Activated CD4-positive, alpha-beta T cell treated with anti-CD3 and anti-CD28 coated beads, Interleukin-2, amount 50 U/mL, for 16 hours (primary cell): Measurements from ENCODE around the gene SLFN14.
"Not testable (repeated sequence)": the region's sequence is repeated elsewhere in the genome, so short reads cannot be mapped to it uniquely, and the experiment has no call there.

Source experiments
- DNase-seq: peaks from one replicate; pipeline ENCODE4 v3.0.0-alpha.2; 2020

The SLFN14 gene

DNA sequence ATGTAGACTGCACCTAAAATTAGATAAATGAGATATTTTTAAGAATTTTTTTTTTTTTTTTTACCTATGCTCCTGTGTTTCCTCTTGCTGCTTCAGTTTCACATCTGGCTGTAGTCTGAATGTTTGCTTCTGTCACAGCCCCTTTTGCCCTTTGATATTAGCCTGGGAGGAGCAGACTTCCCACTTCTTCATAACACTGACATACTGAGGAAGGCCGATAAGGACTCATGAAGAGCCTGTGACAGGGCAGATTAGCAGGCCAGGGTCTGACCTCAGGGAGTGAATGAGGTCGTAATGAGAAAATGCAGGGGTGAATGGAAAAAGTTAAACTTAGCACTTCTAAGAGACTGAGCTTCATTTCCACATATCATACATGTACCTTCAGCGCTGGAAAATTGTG, at the start of gene SLFN14:
SLFN14 (minus strand) TSS at position 117 of the 400 bp plus-strand sequence. CDS start 2,757 bp downstream, outside the sequence.
- DNase-seq = no peak

GRCh38 chr17:35609831-35610230, 49.2 kb upstream of the SLFN14 start:
- no peak for DNase-seq

GRCh38 chr17:35607239-35607847, 46.7 kb upstream of the SLFN14 start:
- DNase-seq = no peak

DNA sequence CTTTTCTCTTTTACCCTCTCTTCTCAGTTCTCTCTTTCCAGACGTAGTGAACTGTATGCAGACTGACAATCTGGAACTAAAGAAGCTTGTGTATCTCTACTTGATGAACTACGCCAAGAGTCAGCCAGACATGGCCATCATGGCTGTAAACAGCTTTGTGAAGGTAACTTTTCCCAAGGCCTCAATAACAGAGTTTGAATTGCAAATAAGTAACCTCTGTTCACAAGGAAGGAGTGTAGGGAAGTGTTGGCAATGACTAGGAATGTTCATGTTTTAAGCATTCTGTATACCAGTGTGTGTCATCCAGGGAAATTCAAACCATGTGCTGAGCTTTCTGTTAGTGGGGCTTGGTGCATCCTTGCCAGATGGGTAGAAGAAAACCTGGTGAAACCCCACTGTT, 45.1 kb upstream of the SLFN14 start:
- DNase-seq = no peak

DNA sequence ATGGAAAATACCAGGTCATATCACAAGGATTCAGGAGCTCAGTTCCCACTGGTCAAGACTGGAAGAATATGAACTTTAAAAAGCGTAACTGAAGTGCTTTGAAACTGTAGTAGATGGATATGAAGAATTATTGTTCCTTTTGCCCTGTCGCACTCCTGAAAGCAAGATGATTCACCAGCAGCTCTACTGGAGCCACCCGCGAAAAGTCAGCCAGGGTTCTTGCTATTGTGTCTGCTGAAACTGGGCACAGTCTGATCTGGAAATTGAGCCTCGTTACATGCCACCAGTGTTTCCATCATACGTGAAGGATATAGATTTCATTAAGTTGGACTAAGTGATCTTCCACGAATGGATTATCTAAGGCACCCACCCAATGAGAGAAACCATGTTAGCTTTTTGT, 43.1 kb upstream of the SLFN14 start:
- no peak for DNase-seq

DNA sequence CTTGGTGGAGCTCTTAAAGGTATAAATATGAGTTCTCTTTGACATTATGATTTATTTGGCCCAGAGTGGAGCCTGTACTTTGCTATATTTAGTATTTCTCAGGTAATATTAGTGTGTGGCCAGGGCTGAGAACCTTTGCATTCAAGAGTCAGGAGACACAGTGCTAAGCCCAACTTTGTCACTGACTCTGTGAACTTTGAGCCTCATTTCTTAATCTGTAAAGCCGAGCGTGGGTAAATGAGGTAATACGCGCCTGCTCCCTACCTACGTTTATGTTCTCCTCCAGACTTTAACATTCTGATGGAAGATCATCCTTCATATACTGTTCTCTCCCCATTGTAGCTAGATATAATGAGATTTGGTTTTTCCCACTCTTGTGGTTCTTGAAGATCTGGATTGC, 37.0 kb upstream of the SLFN14 start:
- no peak for DNase-seq

GRCh38 chr17:35596530-35597233, 36.1 kb upstream of the SLFN14 start:
- DNase-seq = no peak

DNA sequence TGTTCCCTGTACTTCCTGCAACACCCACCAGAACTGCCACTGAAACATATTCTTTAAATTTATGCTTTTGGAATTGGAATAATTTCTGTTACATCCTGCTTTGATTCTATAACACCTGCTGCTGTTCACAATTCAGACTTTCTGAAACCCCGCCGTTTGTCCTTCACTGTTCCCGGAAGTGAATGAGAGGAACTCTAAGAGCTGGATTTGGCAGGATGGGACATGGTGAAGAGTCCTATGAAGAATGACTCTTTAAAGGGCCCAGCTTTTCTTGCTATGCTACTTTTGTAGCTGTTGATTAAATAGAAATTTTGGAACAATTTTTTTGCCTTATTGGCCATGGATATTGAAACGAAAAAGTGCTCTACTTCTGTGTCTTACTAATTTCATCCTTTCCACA, 35.5 kb upstream of the SLFN14 start:
- DNase-seq = no peak

DNA sequence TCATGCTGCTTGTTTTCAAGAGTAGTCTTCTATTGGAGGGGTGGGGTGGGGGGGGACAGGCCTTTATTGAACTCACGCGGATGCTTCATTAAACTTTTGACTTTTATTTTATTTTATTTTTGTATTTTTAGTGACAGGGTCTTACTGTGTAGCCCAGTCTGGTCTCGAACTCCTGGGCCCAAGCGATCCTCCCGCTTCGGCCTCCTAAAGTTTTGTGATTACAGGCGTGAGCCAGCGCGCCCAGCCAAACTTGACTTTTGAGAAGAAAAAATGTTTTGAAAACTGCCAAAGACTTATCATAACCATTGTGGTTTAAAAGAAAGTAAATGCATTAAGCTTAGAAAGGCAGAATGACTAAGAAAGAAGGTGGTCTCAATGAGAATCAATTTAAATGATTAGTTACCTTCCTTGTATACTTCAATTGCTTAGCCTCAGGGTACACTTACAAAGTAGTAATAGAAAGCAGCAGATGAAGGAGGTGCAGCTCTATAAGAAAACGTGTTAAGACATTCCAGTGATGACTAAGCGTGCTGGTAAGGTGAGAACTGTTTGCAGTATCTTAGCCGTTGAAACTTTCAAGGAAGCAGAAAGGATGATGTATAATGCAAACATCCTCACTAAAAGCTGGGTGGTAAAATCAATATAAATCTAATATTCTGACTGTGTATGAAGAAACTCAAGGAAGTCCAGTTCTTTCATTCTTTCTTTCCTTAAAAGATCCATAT, 27.7 kb upstream of the SLFN14 start:
- DNase-seq = peak; percentile 82

GRCh38 chr17:35587074-35587961, 26.7 kb upstream of the SLFN14 start, which contains the start of gene AP2B1:
TSS of gene AP2B1 (plus strand) at chr17:35587322. CDS start at chr17:35594031, 6,709 bp downstream.
- peak; percentile 98 for DNase-seq

- no peak for DNase-seq
These were observed 26.0 kb upstream of the SLFN14 start for GRCh38 chr17:35586569-35587073.

DNA sequence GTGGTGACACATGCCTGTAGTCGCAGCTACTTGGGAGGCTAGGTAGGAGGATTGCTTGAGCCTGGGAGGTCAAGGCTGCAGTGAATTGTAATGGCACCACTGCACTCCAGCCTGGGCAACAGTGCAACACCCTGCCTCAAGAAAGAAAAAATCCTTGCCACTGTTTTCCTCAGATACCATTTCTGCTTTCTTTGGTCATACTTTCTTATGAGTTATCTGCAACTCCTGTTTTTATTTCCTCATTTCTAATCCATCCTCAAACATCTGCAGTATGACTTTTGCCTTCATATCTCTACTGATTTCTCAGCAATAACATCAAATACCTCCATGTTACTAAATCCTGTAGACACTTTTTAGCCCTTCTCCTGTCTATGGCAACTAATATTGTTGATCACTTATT, 23.4 kb upstream of the SLFN14 start:
- DNase-seq = no peak

- peak; percentile 14 for DNase-seq
These were observed 18.4 kb upstream of the SLFN14 start for GRCh38 chr17:35578929-35579432.

DNA sequence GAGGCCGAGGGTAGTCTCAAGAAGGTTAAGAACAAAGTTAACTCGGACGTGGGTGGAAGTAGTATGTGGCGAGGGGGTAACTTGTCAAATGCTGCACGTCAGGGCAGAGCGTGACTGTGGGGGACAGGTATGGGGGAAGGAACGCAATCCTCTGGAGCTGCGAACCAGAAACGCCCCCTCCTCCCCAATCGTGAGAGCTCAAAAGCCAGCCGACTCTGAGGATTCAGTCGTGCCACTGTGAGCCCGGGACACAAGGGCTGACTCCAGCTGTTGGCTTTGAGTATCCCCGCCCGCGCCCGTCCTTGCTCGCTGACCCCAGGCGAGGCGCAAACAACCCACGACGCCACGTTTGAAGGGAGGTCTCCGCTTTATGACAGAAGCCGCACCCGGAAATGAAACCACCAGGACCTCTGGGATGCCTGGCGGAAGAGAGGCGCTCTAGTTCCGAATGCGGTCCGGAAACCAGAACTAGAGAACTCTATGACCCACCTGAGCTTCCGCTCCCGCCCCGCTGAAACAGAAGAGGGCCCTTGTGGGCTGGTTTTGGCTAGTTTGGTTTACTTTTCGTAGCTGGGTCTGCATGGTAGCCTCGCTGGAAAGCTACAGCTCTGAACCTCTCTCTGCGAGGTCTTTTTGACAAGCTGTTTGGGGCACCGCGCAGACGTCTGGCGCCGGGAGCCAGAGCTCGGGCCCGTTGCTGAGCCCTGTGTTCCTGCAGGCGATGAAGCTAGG, 17.7 kb upstream of the SLFN14 start, which contains the start of gene PEX12:
PEX12 (minus strand) TSS at position 375 of the 732 bp plus-strand sequence. CDS start 550 bp downstream, outside the sequence.
- peak; percentile 94 for DNase-seq

DNA sequence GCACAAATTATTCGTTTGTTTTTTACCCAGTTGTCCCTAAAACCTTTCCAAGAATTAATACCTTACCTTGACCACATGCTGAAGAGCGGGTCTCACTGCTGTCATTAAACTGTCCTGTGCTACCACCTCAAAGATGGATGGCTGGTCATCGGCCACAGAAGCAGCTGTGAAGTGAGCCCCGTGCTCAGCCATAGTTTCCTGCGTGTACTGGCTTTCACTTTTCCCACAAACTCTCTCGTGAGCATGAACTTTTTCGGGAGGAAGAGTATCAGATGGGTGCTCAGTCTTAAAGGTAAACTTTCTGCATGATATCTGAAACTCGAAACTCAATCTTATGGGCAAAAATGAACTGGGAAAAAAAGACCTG, 17.2 kb upstream of the SLFN14 start:
- peak; percentile 12 for DNase-seq

DNA sequence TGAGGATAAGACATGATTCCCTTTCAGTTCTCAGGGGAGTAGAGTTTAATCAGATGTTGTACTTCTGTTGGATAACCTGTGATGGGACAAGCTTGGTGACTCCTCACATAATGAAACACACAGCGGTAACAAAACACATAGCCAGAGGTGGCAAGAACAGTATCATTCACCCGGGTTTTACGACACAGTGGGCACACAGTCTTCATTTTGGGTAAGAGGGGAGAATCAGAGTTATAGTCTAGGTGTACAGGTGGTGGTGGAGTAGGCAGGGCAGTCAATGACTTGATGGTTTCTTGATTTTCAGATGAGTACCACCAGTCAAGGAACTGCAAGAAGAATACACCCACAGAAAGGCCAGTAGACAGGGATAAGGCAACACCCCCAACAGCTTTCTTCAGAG, 15.1 kb upstream of the SLFN14 start:
- no peak for DNase-seq

GRCh38 chr17:35569405-35569804, 8.8 kb upstream of the SLFN14 start:
- DNase-seq = no peak

GRCh38 chr17:35568561-35568960, 7.9 kb upstream of the SLFN14 start:
- DNase-seq = peak; percentile 58

- no peak for DNase-seq
These were observed 6.3 kb upstream of the SLFN14 start for GRCh38 chr17:35566968-35567367.

DNA sequence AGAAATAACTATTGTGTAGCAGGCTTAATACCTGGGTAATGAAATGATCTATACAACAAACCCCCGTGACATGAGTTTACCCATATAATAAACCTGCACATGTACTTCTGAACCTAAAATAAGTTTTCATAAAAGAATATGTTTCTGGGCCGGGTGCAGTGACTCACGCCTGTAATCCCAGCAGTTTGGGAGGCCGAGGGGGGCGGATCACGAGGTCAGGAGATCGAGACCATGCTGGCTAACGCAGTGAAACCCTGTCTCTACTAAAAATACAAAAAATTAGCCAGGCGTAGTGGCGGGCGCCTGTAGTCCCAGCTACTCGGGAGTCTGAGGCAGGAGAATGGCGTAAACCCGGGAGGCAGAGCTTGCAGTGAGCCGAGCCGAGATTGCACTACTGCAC, 2.6 kb upstream of the SLFN14 start:
- DNase-seq = not testable (repeated sequence)

- DNase-seq = no peak
These were observed 966 bp downstream of the SLFN14 start for GRCh38 chr17:35559495-35560210.
